ENCODE measurements around the gene SMPD3.

DNA sequence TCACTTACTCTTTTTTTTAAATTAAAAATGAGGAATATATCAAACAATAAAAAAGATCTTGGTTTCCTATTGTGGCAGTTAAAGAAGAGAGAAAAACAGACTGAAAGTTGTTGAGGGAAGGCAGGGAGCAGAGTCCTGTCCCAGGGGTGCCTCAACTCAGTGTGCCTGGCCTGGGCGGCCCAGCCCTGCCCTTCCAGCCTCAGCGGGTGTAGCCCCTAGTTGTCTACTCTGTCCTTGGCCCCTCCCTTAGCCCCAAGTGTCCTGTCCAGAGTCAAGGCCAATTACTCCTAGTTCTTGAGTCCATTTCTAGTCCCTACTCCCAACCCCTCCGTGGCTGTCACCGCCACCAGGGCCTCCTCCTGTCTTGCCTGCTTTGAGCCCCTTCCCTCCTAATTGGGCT is 52.5 kb downstream of the SMPD3 start:
- TF ChIP-seq POLR2AphosphoS5 (IDR thresholded peaks at IDR 0.05; ENCODE audit: low read depth, low read length), result no peak
- no peak for TF ChIP-seq TAF1 (IDR thresholded peaks at IDR 0.05; ENCODE audit: borderline replicate concordance, insufficient read depth, low read length)
- no peak for TF ChIP-seq SIN3A (IDR thresholded peaks at IDR 0.05; ENCODE audit: borderline replicate concordance, insufficient read depth, low read length)
- TF ChIP-seq, protein P1, sequence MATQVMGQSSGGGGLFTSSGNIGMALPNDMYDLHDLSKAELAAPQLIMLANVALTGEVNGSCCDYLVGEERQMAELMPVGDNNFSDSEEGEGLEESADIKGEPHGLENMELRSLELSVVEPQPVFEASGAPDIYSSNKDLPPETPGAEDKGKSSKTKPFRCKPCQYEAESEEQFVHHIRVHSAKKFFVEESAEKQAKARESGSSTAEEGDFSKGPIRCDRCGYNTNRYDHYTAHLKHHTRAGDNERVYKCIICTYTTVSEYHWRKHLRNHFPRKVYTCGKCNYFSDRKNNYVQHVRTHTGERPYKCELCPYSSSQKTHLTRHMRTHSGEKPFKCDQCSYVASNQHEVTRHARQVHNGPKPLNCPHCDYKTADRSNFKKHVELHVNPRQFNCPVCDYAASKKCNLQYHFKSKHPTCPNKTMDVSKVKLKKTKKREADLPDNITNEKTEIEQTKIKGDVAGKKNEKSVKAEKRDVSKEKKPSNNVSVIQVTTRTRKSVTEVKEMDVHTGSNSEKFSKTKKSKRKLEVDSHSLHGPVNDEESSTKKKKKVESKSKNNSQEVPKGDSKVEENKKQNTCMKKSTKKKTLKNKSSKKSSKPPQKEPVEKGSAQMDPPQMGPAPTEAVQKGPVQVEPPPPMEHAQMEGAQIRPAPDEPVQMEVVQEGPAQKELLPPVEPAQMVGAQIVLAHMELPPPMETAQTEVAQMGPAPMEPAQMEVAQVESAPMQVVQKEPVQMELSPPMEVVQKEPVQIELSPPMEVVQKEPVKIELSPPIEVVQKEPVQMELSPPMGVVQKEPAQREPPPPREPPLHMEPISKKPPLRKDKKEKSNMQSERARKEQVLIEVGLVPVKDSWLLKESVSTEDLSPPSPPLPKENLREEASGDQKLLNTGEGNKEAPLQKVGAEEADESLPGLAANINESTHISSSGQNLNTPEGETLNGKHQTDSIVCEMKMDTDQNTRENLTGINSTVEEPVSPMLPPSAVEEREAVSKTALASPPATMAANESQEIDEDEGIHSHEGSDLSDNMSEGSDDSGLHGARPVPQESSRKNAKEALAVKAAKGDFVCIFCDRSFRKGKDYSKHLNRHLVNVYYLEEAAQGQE (IDR thresholded peaks at IDR 0.05; ENCODE audit: insufficient read depth in 1 of 2, low read depth in 2 of 2, low read length in 2 of 2), result no peak
- no peak for TF ChIP-seq FOXP2 (optimal IDR thresholded peaks at IDR 0.05; ENCODE audit: borderline replicate concordance, extremely low read depth, extremely low read length, insufficient read depth)
